ENCODE measurements around the gene SBF2. TPM values are rescaled to one million over a fixed set of nuclear protein-coding genes. Genes with fewer than 3 reads are reported as not detected.

SBF2 gene
- total RNA-seq, 1 donor: 61.2 TPM

DNA sequence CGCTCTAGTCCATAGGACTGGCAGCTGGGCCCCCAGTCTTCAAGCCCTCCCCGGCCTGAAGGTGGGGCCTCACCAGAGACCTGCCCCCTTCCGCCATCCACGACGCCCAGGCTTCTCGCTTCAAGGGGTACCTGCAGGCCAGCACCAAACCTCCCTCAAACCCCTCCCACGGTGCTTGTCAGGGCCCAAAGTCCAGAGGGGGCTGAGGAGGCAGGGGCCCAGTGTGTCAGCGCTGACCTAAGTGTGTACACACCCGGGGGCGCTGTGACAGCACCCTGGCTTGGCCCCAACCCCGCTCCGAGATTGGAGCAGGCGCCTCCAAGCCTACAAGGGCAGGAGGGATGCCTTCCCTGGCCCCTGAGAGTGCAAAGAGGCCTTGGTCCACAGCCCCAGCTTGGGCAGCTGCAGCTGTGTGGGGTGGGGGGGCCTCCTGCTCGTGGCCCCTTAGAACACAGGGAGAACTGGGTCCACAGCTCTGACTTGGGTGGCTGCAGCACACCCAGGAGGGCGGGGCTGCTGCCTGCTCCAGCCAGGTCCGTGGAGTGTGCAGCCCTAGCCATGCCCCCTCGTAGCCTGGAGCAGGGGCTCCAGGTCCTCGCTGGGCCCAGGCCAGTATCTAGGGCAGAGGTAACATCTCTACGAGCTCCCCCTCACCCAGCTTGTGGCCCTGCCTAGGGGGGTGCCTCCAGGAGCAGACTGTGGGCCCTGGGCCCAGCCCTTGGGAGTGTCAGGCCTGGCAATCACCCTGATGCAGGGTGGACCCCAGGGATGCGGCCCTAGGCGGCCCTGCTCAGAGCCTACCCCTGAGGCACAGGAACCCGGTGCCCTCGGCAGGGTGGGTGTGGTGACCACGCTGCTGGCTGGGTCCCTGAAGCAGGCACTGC lies 4.9 kb downstream of the SBF2 start:
- no peak overlapping the region for H3K4me3 ChIP-seq (ENCODE audit: insufficient read depth, low read length)
- H3K4me2 ChIP-seq (ENCODE audit: insufficient read depth, low read length): no peak overlapping the region
- H3K9me3 ChIP-seq (ENCODE audit: low read depth, low read length): no peaks in the 10 kb centered on the region
- H3K27me3 ChIP-seq (ENCODE audit: insufficient read depth, low read length): no peaks in the 10 kb centered on the region
- peaks cover 3% of the 10 kb centered on the region for H3K36me3 ChIP-seq (ENCODE audit: insufficient read depth, low read length)
- H3K79me2 ChIP-seq (ENCODE audit: insufficient read depth, low read length): peaks cover 95% of the 10 kb centered on the region
- TF ChIP-seq, protein P1, sequence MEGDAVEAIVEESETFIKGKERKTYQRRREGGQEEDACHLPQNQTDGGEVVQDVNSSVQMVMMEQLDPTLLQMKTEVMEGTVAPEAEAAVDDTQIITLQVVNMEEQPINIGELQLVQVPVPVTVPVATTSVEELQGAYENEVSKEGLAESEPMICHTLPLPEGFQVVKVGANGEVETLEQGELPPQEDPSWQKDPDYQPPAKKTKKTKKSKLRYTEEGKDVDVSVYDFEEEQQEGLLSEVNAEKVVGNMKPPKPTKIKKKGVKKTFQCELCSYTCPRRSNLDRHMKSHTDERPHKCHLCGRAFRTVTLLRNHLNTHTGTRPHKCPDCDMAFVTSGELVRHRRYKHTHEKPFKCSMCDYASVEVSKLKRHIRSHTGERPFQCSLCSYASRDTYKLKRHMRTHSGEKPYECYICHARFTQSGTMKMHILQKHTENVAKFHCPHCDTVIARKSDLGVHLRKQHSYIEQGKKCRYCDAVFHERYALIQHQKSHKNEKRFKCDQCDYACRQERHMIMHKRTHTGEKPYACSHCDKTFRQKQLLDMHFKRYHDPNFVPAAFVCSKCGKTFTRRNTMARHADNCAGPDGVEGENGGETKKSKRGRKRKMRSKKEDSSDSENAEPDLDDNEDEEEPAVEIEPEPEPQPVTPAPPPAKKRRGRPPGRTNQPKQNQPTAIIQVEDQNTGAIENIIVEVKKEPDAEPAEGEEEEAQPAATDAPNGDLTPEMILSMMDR (IDR thresholded peaks at IDR 0.05; ENCODE audit: extremely low read depth, low read depth, low read length): no peak
- peaks cover 34% of the 10 kb centered on the region for H4K20me1 ChIP-seq (ENCODE audit: insufficient read depth, low read length)
- no peak overlapping the region for H3K27ac ChIP-seq (ENCODE audit: low read depth, low read length)
- DNase-seq (ENCODE audit: insufficient read length, low spot score, missing footprints): no peak
- H3K4me1 ChIP-seq (ENCODE audit: insufficient read depth, low read length): peaks cover 18% of the 10 kb centered on the region
- no peak overlapping the region for H2AFZ ChIP-seq (ENCODE audit: low read length)

DNA sequence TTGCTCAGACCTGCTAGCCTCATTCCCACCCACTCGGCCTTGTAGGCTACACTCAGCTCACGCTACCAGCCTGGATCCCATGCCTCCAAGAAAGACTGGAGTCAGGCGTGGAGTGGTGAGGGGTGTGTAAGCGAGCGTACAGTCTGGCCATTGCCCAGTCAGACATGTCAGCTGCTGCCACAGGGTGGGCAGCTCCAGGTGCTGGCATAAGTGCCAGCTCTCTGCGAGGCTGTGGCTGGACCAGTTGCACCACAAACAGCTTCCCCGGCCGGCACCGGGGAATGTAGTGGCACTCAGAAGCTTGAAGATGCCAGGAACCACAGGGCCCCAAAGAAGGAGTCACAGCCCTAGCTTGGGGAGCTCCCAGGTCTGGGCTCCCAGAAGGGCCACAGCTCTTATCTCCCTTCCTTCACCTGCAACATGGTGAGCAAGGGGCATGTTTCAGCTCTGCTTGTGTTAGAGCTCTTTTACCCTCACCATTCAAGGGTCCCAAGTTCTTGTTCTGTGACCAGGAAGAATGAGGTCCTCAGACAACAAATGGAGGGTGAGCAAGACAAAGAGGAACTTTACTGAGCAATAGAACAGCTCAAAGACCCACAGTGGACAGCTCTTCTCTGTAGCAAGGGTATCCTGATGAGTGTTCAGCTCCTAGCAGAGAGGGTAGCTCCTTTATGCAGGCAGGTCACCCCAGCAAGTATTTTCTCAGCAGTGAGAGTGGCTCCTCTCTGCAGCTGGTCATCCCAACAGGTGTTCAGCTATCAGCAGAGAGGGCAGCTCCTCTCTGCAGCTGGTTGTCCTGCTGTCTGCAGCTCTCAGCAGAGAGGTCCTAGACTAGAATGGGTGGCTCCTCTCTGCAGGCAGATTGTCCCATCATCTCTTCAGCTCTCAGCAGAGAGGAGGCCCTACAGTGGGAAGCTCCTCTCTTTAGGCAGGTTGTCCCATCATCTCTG lies 6.0 kb downstream of the SBF2 start:
- TF ChIP-seq, protein P1 (IDR thresholded peaks at IDR 0.05; ENCODE audit: extremely low read depth, low read depth, low read length): no peak
- no peak overlapping the region for H3K27ac ChIP-seq (ENCODE audit: low read depth, low read length)
- no peak overlapping the region for H3K4me3 ChIP-seq (ENCODE audit: insufficient read depth, low read length)
- H3K27me3 ChIP-seq (ENCODE audit: insufficient read depth, low read length): no peaks in the 10 kb centered on the region
- H3K4me2 ChIP-seq (ENCODE audit: insufficient read depth, low read length): no peak overlapping the region
- no peak for DNase-seq (ENCODE audit: insufficient read length, low spot score, missing footprints)
- H2AFZ ChIP-seq (ENCODE audit: low read length): no peak overlapping the region
- H3K36me3 ChIP-seq (ENCODE audit: insufficient read depth, low read length): peaks cover 3% of the 10 kb centered on the region
- peaks cover 34% of the 10 kb centered on the region for H4K20me1 ChIP-seq (ENCODE audit: insufficient read depth, low read length)
- no peaks in the 10 kb centered on the region for H3K9me3 ChIP-seq (ENCODE audit: low read depth, low read length)
- H3K79me2 ChIP-seq (ENCODE audit: insufficient read depth, low read length): peaks cover 95% of the 10 kb centered on the region
- H3K4me1 ChIP-seq (ENCODE audit: insufficient read depth, low read length): peaks cover 16% of the 10 kb centered on the region

DNA sequence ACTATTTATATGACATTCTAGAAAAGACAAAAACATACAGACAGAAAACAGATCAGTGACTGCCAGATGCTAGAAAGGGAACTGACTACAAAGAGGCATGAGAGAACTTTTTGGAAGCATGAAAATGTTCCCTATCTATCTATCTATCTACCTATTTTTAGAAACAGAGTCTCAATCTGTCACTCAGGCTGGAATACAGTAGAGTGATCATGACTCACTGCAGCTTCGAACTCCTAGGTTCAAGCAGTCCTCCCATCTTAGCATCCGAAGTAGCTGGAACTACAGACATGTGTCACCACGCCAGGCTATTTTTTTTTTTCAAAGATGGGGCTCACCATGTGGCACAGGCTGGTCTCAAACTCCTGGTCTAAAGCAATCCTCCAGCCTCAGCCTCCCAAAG lies 6.9 kb downstream of the SBF2 start:
- H3K4me2 ChIP-seq (ENCODE audit: insufficient read depth, low read length): no peak overlapping the region
- H3K36me3 ChIP-seq (ENCODE audit: insufficient read depth, low read length): peaks cover 3% of the 10 kb centered on the region
- H4K20me1 ChIP-seq (ENCODE audit: insufficient read depth, low read length): peaks cover 37% of the 10 kb centered on the region

More for the DNA sequence above, 6.9 kb downstream of the SBF2 start:
- Histone ChIP-seq H3K4me3 (ENCODE audit: insufficient read depth, low read length) (no peak overlapping the region), H3K27me3 (ENCODE audit: insufficient read depth, low read length) (no peaks in the 10 kb centered on the region), H3K9me3 (ENCODE audit: low read depth, low read length) (no peaks in the 10 kb centered on the region), H3K27ac (ENCODE audit: low read depth, low read length) (no peak overlapping the region), H2AFZ (ENCODE audit: low read length) (no peak overlapping the region), H3K4me1 (ENCODE audit: insufficient read depth, low read length) (peaks cover 11% of the 10 kb centered on the region), H3K79me2 (ENCODE audit: insufficient read depth, low read length) (peaks cover 95% of the 10 kb centered on the region)
- DNase-seq (ENCODE audit: insufficient read length, low spot score, missing footprints): no peak
- TF ChIP-seq, protein P1 (IDR thresholded peaks at IDR 0.05; ENCODE audit: extremely low read depth, low read depth, low read length): no peak

Data from osteoblast (primary cell).